A673 (cell line): Measurements from ENCODE around the gene MOK. TPM values are rescaled to one million over a fixed set of nuclear protein-coding genes. Genes with fewer than 3 reads are reported as not detected.

Experiments used
- BruUV-seq: library from RNA; stranded (reverse); fragments of 400-500 nt; replicated peaks from 2 replicates; lab custom pipeline; 2021; lab: Mats Ljungman, UMichigan
- CTCF ChIA-PET: fragments of 300-600 bp; sonication (Branson Sonifier 250); formaldehyde crosslinking; loops from one replicate; lab custom pipeline; 2022; ENCODE audit warnings: antibody characterized with exemption; lab: Charles Lee
- POLR2A ChIA-PET: fragments of 300-600 bp; sonication (Branson Sonifier 250); formaldehyde crosslinking; loops from one replicate; lab custom pipeline; 2022; ENCODE audit warnings: antibody characterized with exemption; ENCODE audit not compliant: low non-redundant PET; lab: Charles Lee
- DNase-seq: peaks from one replicate; pipeline ENCODE4 v3.0.0-alpha.2; 2015; ENCODE audit warnings: low spot score
- H3K27ac ChIP-seq: fragments of 200-600 bp; sonication (generic); 2 replicates; pipeline ENCODE4 v1.5.1; 2016; ENCODE audit warnings: mixed run types, low read depth, mild to moderate bottlenecking, mixed read lengths, antibody characterized with exemption, low read length; ENCODE audit not compliant: poor library complexity, severe bottlenecking
- H3K27me3 ChIP-seq: fragments of 200-600 bp; sonication (generic); replicated peaks from 2 replicates; pipeline ENCODE4 v1.6.1; 2017; ENCODE audit warnings: mixed run types, low read depth, mild to moderate bottlenecking, mixed read lengths, antibody characterized with exemption, low read length; ENCODE audit not compliant: insufficient read depth, poor library complexity
- H3K36me3 ChIP-seq: fragments of 200-600 bp; sonication (generic); 2 replicates; pipeline ENCODE4 v1.6.1; 2016; ENCODE audit warnings: mixed run types, mild to moderate bottlenecking, mixed read lengths, antibody characterized with exemption, low read length; ENCODE audit not compliant: insufficient read depth, poor library complexity, severe bottlenecking
- H3K4me1 ChIP-seq: fragments of 200-600 bp; sonication (generic); 2 replicates; pipeline ENCODE4 v1.6.1; 2017; ENCODE audit warnings: mixed run types, mild to moderate bottlenecking, mixed read lengths, antibody characterized with exemption, low read length; ENCODE audit not compliant: insufficient read depth, poor library complexity, severe bottlenecking
- H3K4me3 ChIP-seq: fragments of 200-600 bp; sonication (generic); 2 replicates; pipeline ENCODE4 v1.5.1; 2016; ENCODE audit warnings: low read depth, mixed run types, mild to moderate bottlenecking, mixed read lengths, low read length; ENCODE audit not compliant: poor library complexity, severe bottlenecking
- H3K9me3 ChIP-seq: fragments of 200-600 bp; sonication (generic); 2 replicates; pipeline ENCODE4 v1.6.1; 2016; ENCODE audit warnings: mixed run types, low read depth, mild to moderate bottlenecking, mixed read lengths, antibody characterized with exemption, low read length; ENCODE audit not compliant: poor library complexity, severe bottlenecking
- EZH2 ChIP-seq: fragments of 200-600 bp; sonication (generic); IDR thresholded peaks from 2 replicates; pipeline ENCODE4 v1.6.1; 2017; ENCODE audit warnings: borderline replicate concordance, low read depth, mild to moderate bottlenecking, mixed read lengths, antibody characterized with exemption, low read length; ENCODE audit not compliant: poor library complexity, severe bottlenecking
- intact Hi-C: fragments of 100-400 bp; cut with micrococcal nuclease; formaldehyde crosslinking; loops from one replicate; pipeline ENCODE4 v1.10.0; 2022; ENCODE audit not compliant: unreplicated experiment
- total RNA-seq: library from RNA; stranded (reverse); gene quantifications from 2 replicates; pipeline ENCODE4 v1.2.3, GENCODE V29; 2021
- TF ChIP-seq, protein P1 (sequence below): fragments of 300-800, 200-600 bp; sonication (generic); conservative IDR thresholded peaks from 2 replicates; pipeline ENCODE4 v1.5.1; 2017; ENCODE audit warnings: low read depth, mild to moderate bottlenecking, antibody characterized with exemption, low read length, moderate library complexity, mixed read lengths

Gene MOK
- total RNA-seq, 1 experiment from 2014 or later = 27.4 TPM

DNA sequence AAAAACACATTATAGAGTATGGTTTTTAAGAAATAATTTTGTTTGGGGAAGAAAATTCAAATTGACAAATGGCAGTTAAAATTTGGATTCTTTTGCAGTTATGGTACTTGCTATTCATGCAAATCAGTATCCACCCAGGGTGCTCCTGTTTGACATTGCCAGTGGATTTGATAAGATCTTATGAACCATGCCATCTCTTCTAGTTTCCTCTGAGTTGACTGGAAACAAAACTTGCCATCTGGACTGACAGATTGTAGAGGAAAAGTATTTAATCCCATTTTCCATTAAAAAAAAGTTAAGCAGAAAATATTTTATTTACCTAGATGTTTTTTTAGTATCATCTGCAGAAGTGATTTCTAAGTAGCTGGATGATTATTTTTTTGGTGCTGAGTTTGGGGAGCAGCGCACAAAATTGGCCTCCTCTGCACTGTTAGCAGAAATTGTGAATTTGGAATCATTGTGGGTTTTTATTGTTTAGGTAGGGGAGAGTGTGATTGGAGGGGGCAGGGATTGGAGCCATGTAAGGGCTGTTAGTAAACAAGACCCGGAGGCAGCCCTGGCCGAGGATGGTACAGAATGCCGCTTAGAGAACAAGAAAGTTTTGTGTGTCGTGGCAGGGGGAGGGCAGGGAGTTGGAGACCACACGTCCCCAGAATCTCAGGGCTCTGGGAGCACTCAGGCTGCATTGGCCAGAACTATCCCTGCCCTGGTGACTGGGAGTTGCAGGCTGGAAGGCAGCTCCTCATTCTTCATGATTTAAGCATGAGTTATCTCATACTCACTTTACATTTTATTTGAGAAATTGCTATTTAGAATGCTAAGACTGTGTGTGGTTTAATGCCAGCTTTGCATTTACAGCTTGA, 108.7 kb downstream of the MOK start:
- H3K9me3 ChIP-seq = no peaks in the 10 kb centered on the region
- TF ChIP-seq, protein P1, sequence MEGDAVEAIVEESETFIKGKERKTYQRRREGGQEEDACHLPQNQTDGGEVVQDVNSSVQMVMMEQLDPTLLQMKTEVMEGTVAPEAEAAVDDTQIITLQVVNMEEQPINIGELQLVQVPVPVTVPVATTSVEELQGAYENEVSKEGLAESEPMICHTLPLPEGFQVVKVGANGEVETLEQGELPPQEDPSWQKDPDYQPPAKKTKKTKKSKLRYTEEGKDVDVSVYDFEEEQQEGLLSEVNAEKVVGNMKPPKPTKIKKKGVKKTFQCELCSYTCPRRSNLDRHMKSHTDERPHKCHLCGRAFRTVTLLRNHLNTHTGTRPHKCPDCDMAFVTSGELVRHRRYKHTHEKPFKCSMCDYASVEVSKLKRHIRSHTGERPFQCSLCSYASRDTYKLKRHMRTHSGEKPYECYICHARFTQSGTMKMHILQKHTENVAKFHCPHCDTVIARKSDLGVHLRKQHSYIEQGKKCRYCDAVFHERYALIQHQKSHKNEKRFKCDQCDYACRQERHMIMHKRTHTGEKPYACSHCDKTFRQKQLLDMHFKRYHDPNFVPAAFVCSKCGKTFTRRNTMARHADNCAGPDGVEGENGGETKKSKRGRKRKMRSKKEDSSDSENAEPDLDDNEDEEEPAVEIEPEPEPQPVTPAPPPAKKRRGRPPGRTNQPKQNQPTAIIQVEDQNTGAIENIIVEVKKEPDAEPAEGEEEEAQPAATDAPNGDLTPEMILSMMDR = no peak
- no peak for TF ChIP-seq EZH2
- H3K27ac ChIP-seq = no peak overlapping the region
- DNase-seq = no peak
- ChIA-PET CTCF (no interaction called here), POLR2A (no interaction called here)
- H3K4me3 ChIP-seq = no peak overlapping the region
- no peaks in the 10 kb centered on the region for H3K27me3 ChIP-seq
- H3K36me3 ChIP-seq = peaks cover 8% of the 10 kb centered on the region
- no TSS peak for BruUV-seq
- peaks cover 9% of the 10 kb centered on the region for H3K4me1 ChIP-seq
- intact Hi-C loops = no loop called here

DNA sequence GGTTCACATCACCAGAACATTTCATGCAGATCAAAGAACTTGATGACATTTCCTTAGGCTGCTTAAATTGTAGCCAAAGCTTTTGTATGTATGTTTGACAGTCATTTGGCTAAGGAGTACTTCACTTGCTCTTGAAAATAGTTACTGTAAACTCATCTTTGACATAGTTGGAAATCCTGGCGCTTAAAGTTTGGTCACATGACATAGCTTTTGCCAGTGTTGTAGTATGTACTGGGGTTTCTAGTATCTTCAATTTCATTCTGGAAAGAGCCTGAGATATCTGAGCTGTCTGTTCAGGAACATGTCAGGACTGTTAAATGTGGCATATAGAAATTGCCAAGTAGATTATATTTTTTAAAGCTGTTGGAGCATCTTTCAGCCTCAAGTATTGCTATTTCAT, 109.5 kb downstream of the MOK start:
- no peak for DNase-seq
- peaks cover 8% of the 10 kb centered on the region for H3K36me3 ChIP-seq
- ChIA-PET POLR2A (no interaction called here), CTCF (no interaction called here)
- intact Hi-C loops = no loop called here
- TF ChIP-seq, protein P1 = no peak
- H3K4me1 ChIP-seq = peaks cover under 1% of the 10 kb centered on the region
- no peak overlapping the region for H3K27ac ChIP-seq
- BruUV-seq = no TSS peak
- H3K4me3 ChIP-seq = no peak overlapping the region
- no peaks in the 10 kb centered on the region for H3K27me3 ChIP-seq
- no peaks in the 10 kb centered on the region for H3K9me3 ChIP-seq

DNA sequence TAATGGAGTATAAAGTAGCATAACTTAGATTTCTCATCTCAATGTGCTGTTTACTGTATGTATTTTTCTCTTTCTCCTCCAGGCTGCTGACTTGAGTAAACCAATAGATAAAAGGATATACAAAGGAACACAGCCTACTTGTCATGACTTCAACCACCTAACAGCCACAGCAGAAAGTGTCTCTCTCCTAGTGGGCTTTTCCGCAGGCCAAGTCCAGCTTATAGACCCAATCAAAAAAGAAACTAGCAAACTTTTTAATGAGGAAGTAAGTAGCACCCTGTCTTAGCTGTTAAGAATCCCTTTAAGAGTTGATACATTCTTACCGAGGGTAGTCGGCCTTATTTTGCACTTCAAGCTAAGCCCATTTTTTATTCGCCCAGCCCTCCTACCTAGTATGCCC, 110.1 kb downstream of the MOK start:
- TF ChIP-seq EZH2 = no peak
- TF ChIP-seq, protein P1 = no peak
- Histone ChIP-seq H3K27ac (peak overlapping the region; percentile 1), H3K36me3 (peaks cover 8% of the 10 kb centered on the region), H3K9me3 (no peaks in the 10 kb centered on the region), H3K27me3 (no peaks in the 10 kb centered on the region), H3K4me3 (no peak overlapping the region), H3K4me1 (no peaks in the 10 kb centered on the region)
- no TSS peak for BruUV-seq
- CTCF ChIA-PET = no interaction called here
- intact Hi-C loops = no loop called here
- no peak for DNase-seq
- POLR2A ChIA-PET = no interaction called here
